ENCODE results near the gene ATP8A2. TPM values are rescaled to one million over a fixed set of nuclear protein-coding genes. Genes with fewer than 3 reads are reported as not detected.

ATP8A2 gene
- polyA plus RNA-seq, 3 donors, result not detected

DNA sequence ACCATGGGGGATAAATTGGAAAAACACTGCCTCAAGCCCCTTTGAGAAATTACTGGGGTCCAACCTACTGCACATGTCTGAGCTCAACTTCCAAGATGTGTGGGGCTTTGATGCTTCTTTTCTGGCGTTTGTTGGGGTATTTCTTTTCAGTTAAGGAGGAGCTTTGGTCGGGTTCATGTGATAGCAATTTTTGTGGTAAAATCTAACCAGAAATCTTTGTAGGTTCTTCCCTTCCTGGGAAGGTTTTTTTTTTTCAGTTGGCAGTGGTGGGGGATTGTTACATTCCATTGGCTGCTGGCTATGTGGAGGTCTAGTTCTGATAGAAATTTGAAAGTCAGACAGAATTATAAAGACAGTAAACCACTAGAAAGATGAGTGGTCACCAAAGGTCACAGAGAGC lies 327.8 kb downstream of the ATP8A2 start:
- no peaks in the 10 kb centered on the region for H3K9me3 ChIP-seq (replicated peaks in 1 of 2; ENCODE audit: control insufficient read depth in 1 of 2, insufficient read depth in 1 of 2, low read length in 2 of 2)
- Mint-ChIP-seq H3K4me1 (no peaks in the 10 kb centered on the region), H3K36me3 (no peaks in the 10 kb centered on the region), H3K9me3 (peaks cover 1 to 8% (median 4%) of the 10 kb centered on the region in 7 donors), H3K27ac (no peak overlapping the region), H3K4me3 (no peak overlapping the region), H3K27me3 (ENCODE audit: low read depth in 3 of 3) (peaks cover 0 to 1% (median 0%) of the 10 kb centered on the region in 3 donors)
- no peaks in the 10 kb centered on the region for H3K79me2 ChIP-seq (ENCODE audit: insufficient read depth, low read length)
- no peaks in the 10 kb centered on the region for H3K4me1 ChIP-seq (ENCODE audit: control insufficient read depth in 1 of 2, insufficient read depth in 2 of 2, low read length in 2 of 2)
- no peaks in the 10 kb centered on the region for H4K20me1 ChIP-seq (ENCODE audit: insufficient read depth, low read length)
- WGBS (ENCODE audit: insufficient coverage), result 17% methylated on average over 1 of the region's 2 CpGs
- H3K27ac ChIP-seq (ENCODE audit: low read depth in 1 of 2, low read length in 2 of 2), result no peak overlapping the region
- no peak overlapping the region for H3K9ac ChIP-seq (ENCODE audit: insufficient read depth, low read length, poor library complexity, severe bottlenecking)
- no peak for DNase-seq
- no peak overlapping the region for H3K4me2 ChIP-seq (replicated peaks; ENCODE audit: extremely low read depth, low read length, poor library complexity, severe bottlenecking)
- intact Hi-C loops (cut with micrococcal nuclease), result no loop called here
- H3K4me3 ChIP-seq (replicated peaks in 1 of 3; ENCODE audit: low read depth in 2 of 3, low read length in 3 of 3), result no peak overlapping the region
- H2AFZ ChIP-seq (ENCODE audit: insufficient read depth, low read depth, low read length, poor library complexity, severe bottlenecking), result no peak overlapping the region
- H3K27me3 ChIP-seq (ENCODE audit: control insufficient read depth in 2 of 2, insufficient read depth in 2 of 2, low read length in 2 of 2), result no peaks in the 10 kb centered on the region
- no peaks in the 10 kb centered on the region for H3K36me3 ChIP-seq (replicated peaks in 1 of 2; ENCODE audit: control insufficient read depth in 1 of 2, insufficient read depth in 2 of 2, low read length in 2 of 2)
- TF ChIP-seq, protein P1, sequence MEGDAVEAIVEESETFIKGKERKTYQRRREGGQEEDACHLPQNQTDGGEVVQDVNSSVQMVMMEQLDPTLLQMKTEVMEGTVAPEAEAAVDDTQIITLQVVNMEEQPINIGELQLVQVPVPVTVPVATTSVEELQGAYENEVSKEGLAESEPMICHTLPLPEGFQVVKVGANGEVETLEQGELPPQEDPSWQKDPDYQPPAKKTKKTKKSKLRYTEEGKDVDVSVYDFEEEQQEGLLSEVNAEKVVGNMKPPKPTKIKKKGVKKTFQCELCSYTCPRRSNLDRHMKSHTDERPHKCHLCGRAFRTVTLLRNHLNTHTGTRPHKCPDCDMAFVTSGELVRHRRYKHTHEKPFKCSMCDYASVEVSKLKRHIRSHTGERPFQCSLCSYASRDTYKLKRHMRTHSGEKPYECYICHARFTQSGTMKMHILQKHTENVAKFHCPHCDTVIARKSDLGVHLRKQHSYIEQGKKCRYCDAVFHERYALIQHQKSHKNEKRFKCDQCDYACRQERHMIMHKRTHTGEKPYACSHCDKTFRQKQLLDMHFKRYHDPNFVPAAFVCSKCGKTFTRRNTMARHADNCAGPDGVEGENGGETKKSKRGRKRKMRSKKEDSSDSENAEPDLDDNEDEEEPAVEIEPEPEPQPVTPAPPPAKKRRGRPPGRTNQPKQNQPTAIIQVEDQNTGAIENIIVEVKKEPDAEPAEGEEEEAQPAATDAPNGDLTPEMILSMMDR (IDR thresholded peaks at IDR 0.05), result no peak

DNA sequence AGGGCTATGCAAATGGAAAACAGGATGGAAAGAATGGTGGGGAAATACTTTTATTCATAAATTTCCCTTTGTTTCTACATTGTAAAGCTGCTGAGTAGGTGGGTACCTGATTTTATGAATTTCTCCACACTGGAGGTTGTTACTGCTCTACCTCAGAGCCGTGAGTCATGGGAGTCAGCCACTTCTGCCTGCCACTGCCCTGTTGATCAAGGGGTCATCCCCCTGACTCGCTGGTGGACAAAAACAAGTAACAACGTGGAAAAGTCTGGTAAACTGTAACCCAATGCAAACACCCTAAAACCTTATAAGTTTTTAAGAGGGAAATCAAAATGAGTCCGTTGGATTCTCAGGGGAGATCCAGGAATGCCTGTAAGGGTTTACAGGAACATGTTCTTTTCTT lies 329.5 kb downstream of the ATP8A2 start:
- H3K27me3 Mint-ChIP-seq (ENCODE audit: low read depth in 3 of 3), result peaks cover 0 to 1% (median 0%) of the 10 kb centered on the region in 3 donors
- Histone ChIP-seq H3K4me2 (replicated peaks; ENCODE audit: extremely low read depth, low read length, poor library complexity, severe bottlenecking) (no peak overlapping the region), H3K79me2 (ENCODE audit: insufficient read depth, low read length) (no peaks in the 10 kb centered on the region), H2AFZ (ENCODE audit: insufficient read depth, low read depth, low read length, poor library complexity, severe bottlenecking) (no peak overlapping the region), H3K9me3 (replicated peaks in 1 of 2; ENCODE audit: control insufficient read depth in 1 of 2, insufficient read depth in 1 of 2, low read length in 2 of 2) (no peaks in the 10 kb centered on the region), H3K36me3 (replicated peaks in 1 of 2; ENCODE audit: control insufficient read depth in 1 of 2, insufficient read depth in 2 of 2, low read length in 2 of 2) (no peaks in the 10 kb centered on the region), H3K9ac (ENCODE audit: insufficient read depth, low read length, poor library complexity, severe bottlenecking) (no peak overlapping the region), H3K27ac (ENCODE audit: low read depth in 1 of 2, low read length in 2 of 2) (no peak overlapping the region), H3K27me3 (ENCODE audit: control insufficient read depth in 2 of 2, insufficient read depth in 2 of 2, low read length in 2 of 2) (no peaks in the 10 kb centered on the region), H4K20me1 (ENCODE audit: insufficient read depth, low read length) (no peaks in the 10 kb centered on the region), H3K4me1 (ENCODE audit: control insufficient read depth in 1 of 2, insufficient read depth in 2 of 2, low read length in 2 of 2) (no peaks in the 10 kb centered on the region), H3K4me3 (replicated peaks in 1 of 3; ENCODE audit: low read depth in 2 of 3, low read length in 3 of 3) (no peak overlapping the region)
- H3K36me3 Mint-ChIP-seq, result no peaks in the 10 kb centered on the region
- no peak overlapping the region for H3K4me3 Mint-ChIP-seq
- TF ChIP-seq, protein P1 (IDR thresholded peaks at IDR 0.05), result no peak
- whole genome bisulfite sequencing (ENCODE audit: insufficient coverage), result no CpG with 5 or more reads among the region's 4 CpGs
- intact Hi-C loops (cut with micrococcal nuclease), result no loop called here
- no peaks in the 10 kb centered on the region for H3K4me1 Mint-ChIP-seq
- H3K9me3 Mint-ChIP-seq, result peaks cover 1 to 8% (median 4%) of the 10 kb centered on the region in 7 donors
- no peak overlapping the region for H3K27ac Mint-ChIP-seq
- no peak for DNase-seq

Measured in CD14-positive monocyte (primary cell).